ENCODE measurements around the gene PPIL1. TPM values are rescaled to one million over a fixed set of nuclear protein-coding genes. Genes with fewer than 3 reads are reported as not detected.
"Not testable (repeated sequence)": the region's sequence is repeated elsewhere in the genome, so short reads cannot be mapped to it uniquely, and the experiment has no call there.

PPIL1 gene
- total RNA-seq, 4 donors from 2014 or later = 4.1 to 16.6 (median 7.7) TPM

DNA sequence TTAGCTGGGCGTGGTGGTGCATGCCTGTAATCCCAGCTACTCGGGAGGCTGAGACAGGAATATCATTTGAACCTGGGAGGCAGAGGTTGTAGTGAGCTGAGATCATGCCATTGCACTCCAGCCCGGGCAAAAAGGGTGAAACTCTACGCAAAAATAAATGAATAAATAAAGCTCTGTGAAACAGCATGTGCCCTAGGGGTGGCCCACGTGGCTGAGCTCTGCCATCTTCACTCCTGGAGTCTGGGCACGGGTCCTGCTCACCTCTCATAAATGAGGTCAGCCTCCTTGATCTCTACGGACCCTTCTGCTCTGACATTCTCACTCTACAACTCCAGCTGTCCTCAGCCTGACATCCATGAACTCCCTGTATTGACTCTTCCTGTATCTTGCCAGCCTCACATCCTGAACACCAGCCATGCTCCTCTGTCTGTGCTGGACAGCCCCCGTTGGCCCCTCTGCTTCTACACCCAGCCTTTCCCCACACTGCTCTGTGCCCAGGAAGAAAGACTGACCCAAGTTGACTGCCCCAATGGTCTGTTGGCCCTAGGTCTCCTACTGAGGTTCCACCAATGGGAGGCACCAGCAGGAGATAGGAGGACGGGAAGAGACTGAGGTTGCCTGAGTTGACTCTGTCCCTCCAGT lies 57.3 kb downstream of the PPIL1 start:
- Histone ChIP-seq H3K27ac (no peak overlapping the region), H3K9me3 (no peaks in the 10 kb centered on the region), H3K36me3 (no peaks in the 10 kb centered on the region), H3K4me1 (peaks cover 9% of the 10 kb centered on the region), H3K27me3 (no peaks in the 10 kb centered on the region), H3K4me3 (no peak overlapping the region)
- no peak for TF ChIP-seq EP300 (IDR thresholded peaks at IDR 0.05)
- TF ChIP-seq, protein P1, sequence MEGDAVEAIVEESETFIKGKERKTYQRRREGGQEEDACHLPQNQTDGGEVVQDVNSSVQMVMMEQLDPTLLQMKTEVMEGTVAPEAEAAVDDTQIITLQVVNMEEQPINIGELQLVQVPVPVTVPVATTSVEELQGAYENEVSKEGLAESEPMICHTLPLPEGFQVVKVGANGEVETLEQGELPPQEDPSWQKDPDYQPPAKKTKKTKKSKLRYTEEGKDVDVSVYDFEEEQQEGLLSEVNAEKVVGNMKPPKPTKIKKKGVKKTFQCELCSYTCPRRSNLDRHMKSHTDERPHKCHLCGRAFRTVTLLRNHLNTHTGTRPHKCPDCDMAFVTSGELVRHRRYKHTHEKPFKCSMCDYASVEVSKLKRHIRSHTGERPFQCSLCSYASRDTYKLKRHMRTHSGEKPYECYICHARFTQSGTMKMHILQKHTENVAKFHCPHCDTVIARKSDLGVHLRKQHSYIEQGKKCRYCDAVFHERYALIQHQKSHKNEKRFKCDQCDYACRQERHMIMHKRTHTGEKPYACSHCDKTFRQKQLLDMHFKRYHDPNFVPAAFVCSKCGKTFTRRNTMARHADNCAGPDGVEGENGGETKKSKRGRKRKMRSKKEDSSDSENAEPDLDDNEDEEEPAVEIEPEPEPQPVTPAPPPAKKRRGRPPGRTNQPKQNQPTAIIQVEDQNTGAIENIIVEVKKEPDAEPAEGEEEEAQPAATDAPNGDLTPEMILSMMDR (IDR thresholded peaks at IDR 0.05) = no peak
- no peak for TF ChIP-seq POLR2AphosphoS5 (IDR thresholded peaks at IDR 0.05)
- no peak for TF ChIP-seq POLR2A (IDR thresholded peaks at IDR 0.05)
- DNase-seq (ENCODE audit: low spot score in 2 of 2) = no peak
- 97% methylated on average over 8 of the region's 9 CpGs for WGBS

DNA sequence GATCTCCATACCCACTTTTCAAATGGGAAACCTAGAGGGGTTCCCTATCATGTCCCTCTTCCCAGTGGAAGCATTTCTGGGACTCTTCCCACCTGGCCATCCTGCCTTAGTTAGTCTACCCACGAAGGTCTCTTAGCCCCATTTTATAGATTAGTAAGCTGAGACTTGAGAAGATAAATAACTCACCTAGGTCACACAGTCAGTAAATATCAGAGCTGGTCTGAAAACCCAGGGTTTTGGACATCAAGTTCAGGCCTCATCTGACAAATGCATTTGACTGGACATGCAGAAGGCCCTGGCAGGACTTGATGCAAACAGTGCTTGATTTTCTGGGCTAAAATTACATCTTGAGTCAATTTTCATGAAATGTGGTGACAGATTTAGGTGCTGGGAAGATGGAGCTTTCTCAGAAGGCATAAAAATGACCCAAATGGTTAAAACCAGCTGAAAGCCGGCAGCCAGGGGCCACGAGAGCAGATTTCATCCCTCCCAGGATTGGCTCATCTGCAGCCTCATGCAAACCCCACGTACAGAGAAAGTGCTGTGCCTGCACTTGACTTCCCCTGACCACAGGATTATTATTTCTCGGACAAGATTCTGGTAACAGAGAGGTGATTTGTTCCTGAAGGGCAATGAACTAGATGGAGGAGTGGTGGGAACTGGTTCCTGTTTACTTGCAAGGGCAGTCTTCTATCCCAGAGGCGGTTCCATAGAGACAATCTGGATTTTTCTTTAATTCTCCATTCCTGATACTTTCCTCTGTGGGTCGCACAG lies 58.5 kb downstream of the PPIL1 start:
- H3K4me3 ChIP-seq = no peak overlapping the region
- H3K27ac ChIP-seq = no peak overlapping the region
- H3K36me3 ChIP-seq = no peaks in the 10 kb centered on the region
- no peaks in the 10 kb centered on the region for H3K27me3 ChIP-seq
- no peaks in the 10 kb centered on the region for H3K9me3 ChIP-seq
- DNase-seq (ENCODE audit: low spot score in 2 of 2) = no peak
- TF ChIP-seq, protein P1 (IDR thresholded peaks at IDR 0.05) = no peak
- TF ChIP-seq POLR2AphosphoS5 (IDR thresholded peaks at IDR 0.05) = no peak
- no peak for TF ChIP-seq EP300 (IDR thresholded peaks at IDR 0.05)
- no peak for TF ChIP-seq POLR2A (IDR thresholded peaks at IDR 0.05)
- H3K4me1 ChIP-seq = peaks cover 6% of the 10 kb centered on the region
- WGBS = 74% methylated on average over 7 of the region's 7 CpGs

DNA sequence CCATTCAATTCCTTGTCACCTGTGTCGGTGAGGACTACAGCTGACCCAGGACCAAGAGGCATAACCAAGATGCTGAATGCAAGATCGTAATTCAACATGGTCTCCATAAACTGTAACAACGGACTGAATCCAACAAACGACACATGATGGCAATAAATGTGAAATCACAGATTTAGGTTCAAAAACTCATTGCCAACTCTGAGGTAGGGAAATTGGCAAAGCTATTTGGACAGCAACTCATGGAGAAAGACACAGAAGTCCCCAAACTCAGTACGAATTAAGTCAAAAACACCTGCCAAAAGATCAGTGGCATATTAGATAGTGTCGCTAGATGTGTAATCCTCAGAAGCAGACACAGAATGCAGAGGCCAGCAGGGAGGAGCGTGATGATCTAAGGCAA lies 60.4 kb downstream of the PPIL1 start:
- DNase-seq (ENCODE audit: low spot score in 2 of 2) = no peak
- Histone ChIP-seq H3K4me3 (no peak overlapping the region), H3K9me3 (no peaks in the 10 kb centered on the region), H3K27me3 (no peaks in the 10 kb centered on the region), H3K27ac (no peak overlapping the region), H3K4me1 (no peaks in the 10 kb centered on the region), H3K36me3 (no peaks in the 10 kb centered on the region)
- WGBS = 89% methylated on average over 7 of the region's 7 CpGs
- TF ChIP-seq POLR2AphosphoS5 (IDR thresholded peaks at IDR 0.05) (no peak), POLR2A (IDR thresholded peaks at IDR 0.05) (no peak), EP300 (IDR thresholded peaks at IDR 0.05) (no peak)
- TF ChIP-seq, protein P1 (IDR thresholded peaks at IDR 0.05) = no peak

DNA sequence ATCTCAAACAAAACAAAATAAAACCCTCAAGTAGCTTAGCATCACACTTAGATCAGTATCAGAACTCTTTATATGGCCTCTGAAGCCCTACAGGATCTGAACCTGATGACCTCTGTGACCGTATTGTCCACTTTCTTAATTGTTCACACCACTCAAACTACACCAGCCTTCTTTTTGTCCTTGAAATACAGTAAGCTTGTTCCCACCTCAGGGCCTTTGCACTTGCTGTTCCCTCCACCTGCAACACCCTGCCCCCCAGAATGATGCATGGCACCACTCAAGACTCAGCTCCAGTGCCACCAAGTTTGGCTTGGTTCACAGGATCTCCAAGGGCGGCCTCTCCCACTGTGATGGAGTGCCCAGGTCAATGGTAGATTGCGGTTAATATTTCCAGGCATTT lies 61.1 kb downstream of the PPIL1 start:
- H3K27ac ChIP-seq = no peak overlapping the region
- no peaks in the 10 kb centered on the region for H3K4me1 ChIP-seq
- TF ChIP-seq POLR2A (IDR thresholded peaks at IDR 0.05) = no peak
- TF ChIP-seq, protein P1 (IDR thresholded peaks at IDR 0.05) = no peak
- no peak for TF ChIP-seq POLR2AphosphoS5 (IDR thresholded peaks at IDR 0.05)
- no peak for TF ChIP-seq EP300 (IDR thresholded peaks at IDR 0.05)
- H3K9me3 ChIP-seq = no peaks in the 10 kb centered on the region
- H3K4me3 ChIP-seq = no peak overlapping the region
- no peaks in the 10 kb centered on the region for H3K27me3 ChIP-seq
- 62% methylated on average over 3 of the region's 3 CpGs for WGBS
- H3K36me3 ChIP-seq = no peaks in the 10 kb centered on the region
- no peak for DNase-seq (ENCODE audit: low spot score in 2 of 2)

DNA sequence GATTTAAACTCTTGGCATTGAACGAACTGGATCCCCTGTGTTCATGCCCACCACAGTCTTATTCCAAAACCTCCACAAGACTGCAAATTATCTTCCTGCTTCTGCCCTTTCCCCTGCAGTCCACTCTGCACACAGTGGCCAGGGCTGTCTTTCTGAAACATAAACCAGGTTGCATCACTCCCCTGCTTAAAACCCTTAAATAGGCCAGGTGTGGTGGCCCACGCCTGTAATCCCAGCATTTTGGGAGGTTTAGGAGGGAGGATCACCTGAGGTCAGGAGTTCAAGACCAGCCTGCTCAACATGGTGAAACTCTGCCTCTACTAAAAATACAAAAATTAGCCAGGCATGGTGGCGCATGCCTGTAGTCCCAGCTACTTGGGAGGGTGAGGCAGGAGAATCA lies 61.6 kb downstream of the PPIL1 start:
- not testable (repeated sequence) for H3K4me3 ChIP-seq; H3K27me3 ChIP-seq; H3K36me3 ChIP-seq; H3K4me1 ChIP-seq; H3K9me3 ChIP-seq; H3K27ac ChIP-seq; DNase-seq (ENCODE audit: low spot score in 2 of 2)
- WGBS = 100% methylated on average over 3 of the region's 3 CpGs
